Osteoblast (primary cell): Measurements from ENCODE around the gene TUBB3. TPM values are rescaled to one million over a fixed set of nuclear protein-coding genes. Genes with fewer than 3 reads are reported as not detected.

Source experiments
- DNase-seq: peaks from one replicate; pipeline ENCODE4 v3.0.0; 2011; ENCODE audit warnings: low spot score, mixed read lengths; ENCODE audit not compliant: insufficient read length; ENCODE audit errors: missing footprints
- H2AFZ ChIP-seq: 2 replicates; pipeline ENCODE4 v1.6.0; 2011; ENCODE audit warnings: mild to moderate bottlenecking, low read length
- H3K27ac ChIP-seq: 2 replicates; pipeline ENCODE4 v1.5.1; 2011; ENCODE audit warnings: mild to moderate bottlenecking, low read depth, low read length, moderate library complexity
- H3K27me3 ChIP-seq: 2 replicates; pipeline ENCODE4 v1.6.0; 2012; ENCODE audit warnings: mild to moderate bottlenecking, control low read depth, inconsistent platforms, low read length, moderate library complexity; ENCODE audit not compliant: insufficient read depth
- H3K36me3 ChIP-seq: 2 replicates; pipeline ENCODE4 v1.5.1; 2011; ENCODE audit warnings: mild to moderate bottlenecking, low read length, control low read depth, moderate library complexity; ENCODE audit not compliant: insufficient read depth
- H3K4me1 ChIP-seq: 2 replicates; pipeline ENCODE4 v1.5.1; 2011; ENCODE audit warnings: mild to moderate bottlenecking, low read length, control low read depth, moderate library complexity; ENCODE audit not compliant: insufficient read depth
- H3K4me2 ChIP-seq: 2 replicates; pipeline ENCODE4 v1.6.0; 2011; ENCODE audit warnings: mild to moderate bottlenecking, low read length; ENCODE audit not compliant: insufficient read depth
- H3K4me3 ChIP-seq: fragments of 200-600 bp; sonication (generic); 3 replicates; pipeline ENCODE4 v1.5.1; 2012; ENCODE audit warnings: mild to moderate bottlenecking, low read length, inconsistent platforms; ENCODE audit not compliant: insufficient read depth
- H3K79me2 ChIP-seq: 2 replicates; pipeline ENCODE4 v1.6.0; 2012; ENCODE audit warnings: mild to moderate bottlenecking, low read length, control low read depth, inconsistent platforms; ENCODE audit not compliant: insufficient read depth
- H3K9me3 ChIP-seq: 2 replicates; pipeline ENCODE4 v1.5.1; 2011; ENCODE audit warnings: low read depth, low read length, control low read depth
- H4K20me1 ChIP-seq: 2 replicates; pipeline ENCODE4 v1.6.0; 2012; ENCODE audit warnings: mild to moderate bottlenecking, low read length, control low read depth; ENCODE audit not compliant: insufficient read depth
- total RNA-seq: library from RNA; depleted of rRNA; stranded (reverse); fragments of >200 nt; gene quantifications from 2 replicates; pipeline ENCODE4 v1.2.3, GENCODE V29; 2012
- TF ChIP-seq, protein P1 (sequence below): IDR thresholded peaks from 2 replicates; pipeline ENCODE4 v1.5.1; 2011; ENCODE audit warnings: mild to moderate bottlenecking, low read depth, low read length, moderate library complexity; ENCODE audit errors: extremely low read depth

The TUBB3 gene
- total RNA-seq, 1 donor: 166 TPM

GRCh38 chr16:89903908-89904515 is 19.1 kb upstream of the TUBB3 start:
- Histone ChIP-seq H3K27me3 (no peaks in the 10 kb centered on the region), H3K4me1 (no peaks in the 10 kb centered on the region), H3K27ac (no peak overlapping the region), H3K79me2 (no peaks in the 10 kb centered on the region), H3K4me2 (no peak overlapping the region), H3K9me3 (no peaks in the 10 kb centered on the region), H4K20me1 (peaks cover 24% of the 10 kb centered on the region), H3K36me3 (peaks cover 64% of the 10 kb centered on the region), H2AFZ (no peak overlapping the region), H3K4me3 (no peak overlapping the region)
- peak; percentile 88 for DNase-seq
- TF ChIP-seq, protein P1, sequence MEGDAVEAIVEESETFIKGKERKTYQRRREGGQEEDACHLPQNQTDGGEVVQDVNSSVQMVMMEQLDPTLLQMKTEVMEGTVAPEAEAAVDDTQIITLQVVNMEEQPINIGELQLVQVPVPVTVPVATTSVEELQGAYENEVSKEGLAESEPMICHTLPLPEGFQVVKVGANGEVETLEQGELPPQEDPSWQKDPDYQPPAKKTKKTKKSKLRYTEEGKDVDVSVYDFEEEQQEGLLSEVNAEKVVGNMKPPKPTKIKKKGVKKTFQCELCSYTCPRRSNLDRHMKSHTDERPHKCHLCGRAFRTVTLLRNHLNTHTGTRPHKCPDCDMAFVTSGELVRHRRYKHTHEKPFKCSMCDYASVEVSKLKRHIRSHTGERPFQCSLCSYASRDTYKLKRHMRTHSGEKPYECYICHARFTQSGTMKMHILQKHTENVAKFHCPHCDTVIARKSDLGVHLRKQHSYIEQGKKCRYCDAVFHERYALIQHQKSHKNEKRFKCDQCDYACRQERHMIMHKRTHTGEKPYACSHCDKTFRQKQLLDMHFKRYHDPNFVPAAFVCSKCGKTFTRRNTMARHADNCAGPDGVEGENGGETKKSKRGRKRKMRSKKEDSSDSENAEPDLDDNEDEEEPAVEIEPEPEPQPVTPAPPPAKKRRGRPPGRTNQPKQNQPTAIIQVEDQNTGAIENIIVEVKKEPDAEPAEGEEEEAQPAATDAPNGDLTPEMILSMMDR: no peak

DNA sequence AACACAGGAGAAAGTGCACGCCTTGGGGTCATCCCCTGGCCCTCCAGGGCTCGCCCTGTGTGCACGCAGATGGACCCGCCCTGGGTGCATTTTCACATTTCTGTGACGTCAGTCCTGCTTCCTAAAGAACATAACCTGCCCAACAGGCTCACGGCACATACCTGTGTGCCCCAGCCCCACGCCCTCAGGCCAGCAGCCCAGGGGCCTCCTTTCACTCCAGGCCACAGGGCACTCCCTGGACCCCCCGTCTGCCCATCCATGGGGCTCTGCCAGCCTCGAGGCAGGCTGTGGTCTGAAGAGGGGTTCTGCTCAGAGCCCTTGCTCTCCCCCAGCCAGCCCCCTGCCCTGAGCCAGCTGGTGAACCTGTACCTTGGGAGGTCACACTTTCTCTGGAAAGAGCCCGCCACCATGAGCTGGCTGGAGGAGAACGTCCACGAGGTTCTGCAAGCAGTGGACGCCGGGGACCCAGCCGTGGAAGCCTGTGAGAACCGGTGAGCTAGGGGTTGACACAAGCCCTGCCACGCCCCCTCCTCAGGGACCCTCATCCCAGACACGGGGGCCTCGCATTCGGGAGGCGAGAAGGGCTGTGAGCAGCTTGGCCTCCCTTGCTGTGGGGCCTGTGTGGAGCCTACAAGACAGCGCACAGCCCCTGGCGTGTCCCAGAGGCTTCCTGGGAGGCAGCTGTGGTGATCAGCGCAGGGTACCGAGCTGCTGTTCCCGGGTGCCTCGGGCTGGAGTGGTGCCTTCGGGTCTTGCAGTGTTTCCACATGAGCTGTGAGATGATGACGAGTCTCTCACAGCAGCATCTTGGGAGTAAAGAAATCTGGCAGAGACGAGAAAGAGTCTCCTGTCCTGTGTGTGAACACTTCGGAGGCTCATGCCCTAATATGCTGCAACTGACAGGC is 18.3 kb upstream of the TUBB3 start:
- no peaks in the 10 kb centered on the region for H3K27me3 ChIP-seq
- H3K4me3 ChIP-seq: no peak overlapping the region
- H3K4me1 ChIP-seq: peaks cover under 1% of the 10 kb centered on the region
- peaks cover 24% of the 10 kb centered on the region for H4K20me1 ChIP-seq
- H3K27ac ChIP-seq: no peak overlapping the region
- H2AFZ ChIP-seq: no peak overlapping the region
- H3K9me3 ChIP-seq: no peaks in the 10 kb centered on the region
- H3K4me2 ChIP-seq: no peak overlapping the region
- peak; percentile 60 for DNase-seq
- H3K36me3 ChIP-seq: peaks cover 66% of the 10 kb centered on the region
- H3K79me2 ChIP-seq: no peaks in the 10 kb centered on the region
- TF ChIP-seq, protein P1: no peak

DNA sequence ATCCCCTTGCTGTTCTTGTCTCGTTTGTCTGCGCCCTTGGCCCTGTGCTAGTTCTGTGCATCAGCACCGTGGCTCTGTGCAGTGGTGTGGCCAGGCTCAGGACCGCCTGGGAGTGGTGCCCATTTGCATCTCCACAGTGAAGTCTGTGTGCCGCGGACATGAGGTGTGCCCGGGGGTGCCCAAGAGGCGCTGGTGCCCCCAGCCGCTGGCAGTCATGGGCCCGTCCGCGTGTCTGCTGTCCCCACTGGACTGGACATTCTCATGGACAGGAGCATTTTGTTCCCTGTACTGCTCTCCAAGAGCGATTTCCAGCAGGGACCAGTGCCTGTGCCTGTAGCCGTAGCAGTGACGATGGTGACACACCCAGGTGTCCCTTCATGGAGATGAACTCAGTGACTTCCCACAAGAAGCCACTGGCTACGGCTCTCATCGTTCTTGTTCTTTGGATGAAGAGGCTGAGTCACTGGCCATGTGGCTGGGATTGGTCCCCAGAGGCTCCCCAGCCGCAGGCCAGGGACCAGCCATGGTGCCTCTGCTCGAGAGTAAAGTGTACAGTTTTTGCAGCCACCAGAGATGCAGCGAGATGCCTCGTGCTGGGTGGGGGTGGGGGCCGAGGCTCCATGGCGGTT is 17.5 kb upstream of the TUBB3 start:
- Histone ChIP-seq H3K4me2 (no peak overlapping the region), H3K79me2 (no peaks in the 10 kb centered on the region), H3K9me3 (no peaks in the 10 kb centered on the region), H3K4me3 (no peak overlapping the region), H3K27me3 (no peaks in the 10 kb centered on the region), H3K27ac (no peak overlapping the region), H3K36me3 (peaks cover 67% of the 10 kb centered on the region), H3K4me1 (peaks cover 3% of the 10 kb centered on the region), H4K20me1 (peaks cover 23% of the 10 kb centered on the region), H2AFZ (no peak overlapping the region)
- TF ChIP-seq, protein P1: no peak
- DNase-seq: peak; percentile 96
